ENCODE measurements around the gene C1orf21. TPM values are rescaled to one million over a fixed set of nuclear protein-coding genes. Genes with fewer than 3 reads are reported as not detected.

Gene C1orf21
- total RNA-seq, 6 experiments from 2014 or later, result 4.3 to 29.2 (median 13.1) TPM

DNA sequence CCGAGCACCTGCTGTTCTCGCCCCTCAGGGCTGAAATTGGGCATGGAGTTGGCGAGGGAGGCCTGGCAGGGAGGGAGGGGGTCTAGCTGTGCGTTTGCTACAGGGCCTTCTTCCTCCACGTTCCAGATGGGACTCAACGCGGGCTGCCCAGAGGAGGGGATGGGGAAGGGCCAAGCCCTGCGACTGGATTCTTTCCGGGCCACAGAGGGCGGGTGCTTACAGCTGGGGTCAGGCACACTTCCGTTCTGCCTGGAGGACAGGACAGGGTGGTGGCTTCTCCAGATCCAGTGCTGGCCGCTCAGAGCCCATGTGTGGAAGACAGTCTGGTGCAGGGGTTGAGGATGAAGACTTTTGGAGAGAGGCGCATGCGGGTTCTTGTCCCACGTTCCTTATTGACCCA, 277.8 kb downstream of the C1orf21 start:
- no peak overlapping the region for H3K27ac ChIP-seq
- H3K4me3 ChIP-seq, result peak overlapping the region in 1 of 3 donors; percentile 60
- 82% methylated on average over 13 of the region's 15 CpGs for WGBS (ENCODE audit: insufficient coverage, low coverage, low lambda C conversion rate, missing lambda C conversion rate)
- peaks cover 0 to 10% (median 0%) of the 10 kb centered on the region in 4 donors for H3K4me1 ChIP-seq
- ATAC-seq (no peak), DNase-seq (no peak)
- TF ChIP-seq CTCF (IDR thresholded peaks at IDR 0.05), result no peak
- no peak for TF ChIP-seq POLR2A (IDR thresholded peaks at IDR 0.05)
- no peaks in the 10 kb centered on the region for H3K9me3 ChIP-seq
- H3K36me3 ChIP-seq, result no peaks in the 10 kb centered on the region
- intact Hi-C loops (cut with DNase I), result no loop called here
- no peaks in the 10 kb centered on the region for H3K27me3 ChIP-seq

DNA sequence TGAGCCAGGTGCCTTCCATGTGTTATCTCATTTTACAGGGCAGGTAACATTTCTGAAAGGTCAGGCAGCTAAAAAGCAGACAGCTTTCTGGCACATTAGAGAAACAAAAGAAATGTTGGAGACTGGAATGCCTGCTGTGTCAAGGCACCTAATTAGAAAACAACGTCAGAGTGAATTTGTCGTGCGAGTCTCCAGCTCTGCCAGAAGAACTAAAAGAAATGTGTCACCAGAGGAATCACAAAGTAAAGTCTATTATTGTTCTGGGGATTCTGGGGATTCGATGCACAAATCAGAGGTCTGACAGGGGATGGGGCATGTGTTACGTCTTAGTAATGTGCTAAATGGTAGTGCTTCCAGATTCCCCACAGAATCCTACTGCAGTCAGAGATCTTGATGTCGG, 278.5 kb downstream of the C1orf21 start:
- DNase-seq (no peak), ATAC-seq (no peak)
- peaks cover 0 to 10% (median 0%) of the 10 kb centered on the region in 4 donors for H3K4me1 ChIP-seq
- H3K9me3 ChIP-seq, result no peaks in the 10 kb centered on the region
- WGBS (ENCODE audit: insufficient coverage, low coverage, low lambda C conversion rate, missing lambda C conversion rate), result 88% methylated on average over 5 of the region's 6 CpGs
- H3K27me3 ChIP-seq, result no peaks in the 10 kb centered on the region
- no peaks in the 10 kb centered on the region for H3K36me3 ChIP-seq
- no peak overlapping the region for H3K27ac ChIP-seq
- no peak for TF ChIP-seq POLR2A (IDR thresholded peaks at IDR 0.05)
- no peak for TF ChIP-seq CTCF (IDR thresholded peaks at IDR 0.05)
- no peak overlapping the region for H3K4me3 ChIP-seq
- intact Hi-C loops (cut with DNase I), result no loop called here

DNA sequence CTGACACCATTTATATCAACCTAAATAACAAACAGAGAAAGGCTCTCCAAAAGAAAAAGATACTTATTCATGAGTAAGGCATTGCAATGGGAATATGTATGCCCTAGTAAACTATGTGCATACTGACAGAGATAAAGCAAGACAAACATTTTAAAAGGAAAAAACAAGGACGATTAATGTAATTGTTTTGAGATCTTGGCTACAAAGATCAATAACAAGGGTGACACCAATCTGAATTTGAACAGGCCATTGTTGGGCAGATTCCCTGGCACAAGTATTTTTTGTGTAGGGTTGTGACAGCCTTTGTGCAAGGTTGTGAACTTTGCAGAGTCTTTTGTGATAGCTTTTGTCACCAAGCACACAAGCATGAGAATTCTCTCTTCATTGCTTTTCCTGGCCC, 282.6 kb downstream of the C1orf21 start:
- ATAC-seq, result no peak

DNA sequence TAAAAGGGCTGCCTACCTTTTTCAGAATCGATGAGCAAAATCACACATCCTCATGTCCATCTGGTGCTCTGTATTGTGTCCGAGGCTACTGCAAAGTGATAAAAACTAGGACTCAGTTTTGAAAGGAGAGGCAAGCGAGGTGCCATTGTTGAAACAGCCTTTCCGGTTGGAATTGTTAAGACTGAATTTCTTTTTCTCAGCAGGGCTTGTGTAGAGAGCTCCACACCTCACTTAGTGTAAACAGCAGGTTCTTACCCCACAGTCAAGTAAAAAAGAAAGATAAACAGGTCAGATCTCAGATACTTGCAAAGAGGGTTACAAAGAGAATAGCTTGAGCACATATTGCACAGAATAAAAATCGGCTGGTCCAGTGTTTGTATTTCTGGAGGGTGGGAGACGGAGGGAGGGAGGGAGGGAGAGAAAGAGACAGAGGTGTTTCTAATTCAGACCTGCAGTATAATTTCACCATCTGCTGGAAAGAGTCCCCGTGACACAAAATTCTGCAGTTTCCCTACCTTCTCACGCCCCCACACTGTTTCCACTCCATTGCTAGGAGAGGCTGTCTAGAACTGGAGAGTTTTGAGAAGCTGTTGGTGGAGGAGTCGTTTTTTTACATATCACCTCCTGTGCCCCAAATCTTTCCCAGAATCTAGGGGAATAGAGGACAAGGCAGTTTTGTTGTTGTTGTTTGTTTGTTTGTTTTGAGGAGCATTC, 285.3 kb downstream of the C1orf21 start:
- no peak for DNase-seq

More for the DNA sequence above, 282.6 kb downstream of the C1orf21 start:
- WGBS (ENCODE audit: insufficient coverage, low coverage, low lambda C conversion rate, missing lambda C conversion rate), result 33% methylated on average over 1 of the region's 1 CpG
- TF ChIP-seq POLR2A (IDR thresholded peaks at IDR 0.05), result no peak
- no peak for TF ChIP-seq CTCF (IDR thresholded peaks at IDR 0.05)
- no peak for DNase-seq
- H3K4me3 ChIP-seq, result no peak overlapping the region
- H3K4me1 ChIP-seq, result peaks cover 0 to 1% (median 0%) of the 10 kb centered on the region in 4 donors
- intact Hi-C loops (cut with DNase I), result no loop called here
- no peaks in the 10 kb centered on the region for H3K36me3 ChIP-seq
- H3K9me3 ChIP-seq, result no peaks in the 10 kb centered on the region
- H3K27me3 ChIP-seq, result no peaks in the 10 kb centered on the region
- H3K27ac ChIP-seq, result no peak overlapping the region

More for the DNA sequence above, 285.3 kb downstream of the C1orf21 start:
- no peaks in the 10 kb centered on the region for H3K36me3 ChIP-seq
- no peak overlapping the region for H3K4me3 ChIP-seq
- no peak overlapping the region for H3K27ac ChIP-seq
- H3K9me3 ChIP-seq, result no peaks in the 10 kb centered on the region
- whole genome bisulfite sequencing (ENCODE audit: insufficient coverage, low coverage, low lambda C conversion rate, missing lambda C conversion rate), result 56% methylated on average over 9 of the region's 9 CpGs
- no peaks in the 10 kb centered on the region for H3K4me1 ChIP-seq
- no peak for ATAC-seq
- TF ChIP-seq CTCF (IDR thresholded peaks at IDR 0.05) (no peak), POLR2A (IDR thresholded peaks at IDR 0.05) (no peak)
- intact Hi-C loops (cut with DNase I), result no loop called here
- no peaks in the 10 kb centered on the region for H3K27me3 ChIP-seq
